ENCODE results near the gene IQCH. TPM values are rescaled to one million over a fixed set of nuclear protein-coding genes. Genes with fewer than 3 reads are reported as not detected.
A peak's percentile ranks its signal among the peaks of the same experiment; 100 is the strongest.

Gene IQCH
- total RNA-seq, 1 donor from 2014 or later: 2.8 TPM

GRCh38 chr15:67543348-67543718 lies 288.7 kb downstream of the IQCH start:
- H3K27ac Mint-ChIP-seq (ENCODE audit: unreplicated experiment): no peak overlapping the region
- no peak for DNase-seq (ENCODE audit: low read depth, low spot score)

GRCh38 chr15:67544475-67544874 lies 289.9 kb downstream of the IQCH start:
- Mint-ChIP-seq H3K4me3 (peak overlapping the region; percentile 79), H3K4me1 (peaks cover 56% of the 10 kb centered on the region), H3K36me3 (ENCODE audit: low read depth) (no peaks in the 10 kb centered on the region), H3K27me3 (ENCODE audit: low read depth) (no peaks in the 10 kb centered on the region), H3K27ac (ENCODE audit: unreplicated experiment) (no peak overlapping the region), H3K9me3 (no peaks in the 10 kb centered on the region)
- no peak for DNase-seq (ENCODE audit: low read depth, low spot score)
- no peak for TF ChIP-seq CTCF (conservative IDR thresholded peaks at IDR 0.05)

More at GRCh38 chr15:67543348-67543718, 288.7 kb downstream of the IQCH start:
- no peaks in the 10 kb centered on the region for H3K27me3 Mint-ChIP-seq (ENCODE audit: low read depth)
- no peaks in the 10 kb centered on the region for H3K9me3 Mint-ChIP-seq
- peaks cover 45% of the 10 kb centered on the region for H3K4me1 Mint-ChIP-seq
- H3K4me3 Mint-ChIP-seq: peak overlapping the region; percentile 93
- no peak for TF ChIP-seq CTCF (conservative IDR thresholded peaks at IDR 0.05)
- no peaks in the 10 kb centered on the region for H3K36me3 Mint-ChIP-seq (ENCODE audit: low read depth)

GRCh38 chr15:67545864-67546263 lies 291.3 kb downstream of the IQCH start:
- H3K4me3 Mint-ChIP-seq: peak overlapping the region; percentile 57
- H3K4me1 Mint-ChIP-seq: peaks cover 66% of the 10 kb centered on the region
- no peak for DNase-seq (ENCODE audit: low read depth, low spot score)
- H3K27me3 Mint-ChIP-seq (ENCODE audit: low read depth): no peaks in the 10 kb centered on the region
- no peak for TF ChIP-seq CTCF (conservative IDR thresholded peaks at IDR 0.05)
- H3K27ac Mint-ChIP-seq (ENCODE audit: unreplicated experiment): no peak overlapping the region
- no peaks in the 10 kb centered on the region for H3K9me3 Mint-ChIP-seq
- H3K36me3 Mint-ChIP-seq (ENCODE audit: low read depth): peaks cover 3% of the 10 kb centered on the region

DNA sequence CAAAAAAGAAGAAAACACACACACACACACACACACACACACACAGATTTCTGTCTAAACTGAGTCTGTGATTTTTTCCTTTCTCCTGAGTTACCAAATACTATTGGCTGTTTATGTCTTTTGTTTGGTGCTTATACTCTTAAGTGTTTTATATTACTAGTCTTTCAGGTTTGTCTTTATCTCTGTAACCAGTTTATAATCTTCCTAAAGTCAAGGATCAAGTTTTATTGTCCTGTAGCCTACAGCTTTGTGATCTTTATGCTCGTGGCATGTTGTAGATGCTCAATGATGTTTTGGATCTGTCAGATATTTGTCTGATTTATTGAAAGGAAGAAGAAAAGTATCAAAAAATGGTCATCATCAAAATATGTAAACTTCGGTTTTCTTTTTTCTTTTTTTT lies 292.5 kb downstream of the IQCH start:
- Mint-ChIP-seq H3K9me3 (no peaks in the 10 kb centered on the region), H3K27ac (ENCODE audit: unreplicated experiment) (no peak overlapping the region), H3K4me1 (peaks cover 55% of the 10 kb centered on the region), H3K4me3 (no peak overlapping the region), H3K27me3 (ENCODE audit: low read depth) (no peaks in the 10 kb centered on the region), H3K36me3 (ENCODE audit: low read depth) (peaks cover 3% of the 10 kb centered on the region)
- no peak for DNase-seq (ENCODE audit: low read depth, low spot score)
- no peak for TF ChIP-seq CTCF (conservative IDR thresholded peaks at IDR 0.05)

DNA sequence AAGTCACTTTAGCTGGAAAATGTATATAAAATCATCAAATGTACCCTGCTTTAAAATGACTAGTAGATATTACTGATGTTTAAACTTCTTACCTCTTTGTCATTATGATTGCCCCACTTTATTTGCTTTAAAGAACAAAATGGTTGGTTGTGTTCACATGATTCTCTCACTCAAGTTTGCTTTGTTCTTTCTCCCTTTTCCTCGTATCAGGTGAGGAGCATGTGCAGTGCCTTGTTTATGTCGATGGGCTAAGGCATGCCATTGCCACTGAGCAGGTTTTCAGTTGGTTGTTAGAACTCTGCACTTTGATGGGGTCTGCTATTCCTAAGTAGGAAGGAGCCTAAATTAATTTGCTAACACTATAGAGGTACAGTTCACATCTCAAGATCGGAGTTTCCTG lies 293.2 kb downstream of the IQCH start:
- Mint-ChIP-seq H3K9me3 (no peaks in the 10 kb centered on the region), H3K27ac (ENCODE audit: unreplicated experiment) (no peak overlapping the region), H3K4me3 (no peak overlapping the region), H3K36me3 (ENCODE audit: low read depth) (peaks cover 3% of the 10 kb centered on the region), H3K4me1 (peaks cover 53% of the 10 kb centered on the region), H3K27me3 (ENCODE audit: low read depth) (no peaks in the 10 kb centered on the region)
- no peak for DNase-seq (ENCODE audit: low read depth, low spot score)
- no peak for TF ChIP-seq CTCF (conservative IDR thresholded peaks at IDR 0.05)

All from neural crest cell (in vitro differentiated cells).